HAP-1 (cell line): Measurements from ENCODE around the gene SEC14L1.
A peak's percentile ranks its signal among the peaks of the same experiment; 100 is the strongest.
"Not testable (repeated sequence)": the region's sequence is repeated elsewhere in the genome, so short reads cannot be mapped to it uniquely, and the experiment has no call there.

Source experiments
- DNase-seq, 2 experiments: peaks; one replicate each; pipeline ENCODE4 v3.0.0-alpha.2; 2016 to 2020; ENCODE audit warnings: low spot score in 2 of 2
- H3K27me3 ChIP-seq: fragments of 250-450 bp; sonication (Bioruptor Pico); 2 replicates; pipeline ENCODE4 v1.5.1; 2020; ENCODE audit warnings: low read depth, mild to moderate bottlenecking, moderate library complexity
- H3K36me3 ChIP-seq: fragments of 250-450 bp; sonication (Bioruptor Pico); replicated peaks from 2 replicates; pipeline ENCODE4 v1.5.1; 2020; ENCODE audit warnings: mild to moderate bottlenecking
- H3K4me1 ChIP-seq: fragments of 250-450 bp; sonication (Bioruptor Pico); 2 replicates; pipeline ENCODE4 v1.5.1; 2020; ENCODE audit warnings: mild to moderate bottlenecking
- H3K4me3 ChIP-seq: fragments of 250-450 bp; sonication (Bioruptor Pico); 2 replicates; pipeline ENCODE4 v1.5.1; 2020; ENCODE audit warnings: mild to moderate bottlenecking, moderate library complexity
- H3K9me3 ChIP-seq: fragments of 250-450 bp; sonication (Bioruptor Pico); 2 replicates; pipeline ENCODE4 v1.5.1; 2020; ENCODE audit warnings: mild to moderate bottlenecking, moderate library complexity
- in situ Hi-C: fragments of 300-500 bp; cut with MboI; formaldehyde crosslinking; loops from 3 replicates; pipeline ENCODE4 v1.14.3; 2020; ENCODE audit warnings: low sequenced_read_pairs, inconsistent platforms, mixed read lengths

The SEC14L1 gene

GRCh38 chr17:77151186-77151585, 10.4 kb downstream of the SEC14L1 start:
- Histone ChIP-seq H3K27me3 (no peaks in the 10 kb centered on the region), H3K9me3 (no peaks in the 10 kb centered on the region), H3K4me3 (no peak overlapping the region), H3K4me1 (peaks cover 32% of the 10 kb centered on the region), H3K36me3 (peaks cover 5% of the 10 kb centered on the region)
- in situ Hi-C loops, result no loop called here
- DNase-seq, result no peak

- H3K27me3 ChIP-seq, H3K4me3 ChIP-seq, H3K36me3 ChIP-seq, in situ Hi-C loops, H3K9me3 ChIP-seq, DNase-seq: not testable (repeated sequence)
- H3K4me1 ChIP-seq, result peaks cover 36% of the 10 kb centered on the region
Observed at GRCh38 chr17:77152056-77152455, 11.3 kb downstream of the SEC14L1 start.

GRCh38 chr17:77153472-77153871, 12.7 kb downstream of the SEC14L1 start:
- Histone ChIP-seq H3K9me3 (no peaks in the 10 kb centered on the region), H3K4me3 (no peak overlapping the region), H3K4me1 (peaks cover 38% of the 10 kb centered on the region), H3K27me3 (no peaks in the 10 kb centered on the region), H3K36me3 (no peaks in the 10 kb centered on the region; the same call in 1 of the 2 replicates)
- no peak for DNase-seq
- in situ Hi-C loops, result no loop called here

GRCh38 chr17:77153999-77154586, 13.3 kb downstream of the SEC14L1 start:
- in situ Hi-C loops, result no loop called here
- no peak for DNase-seq
- H3K9me3 ChIP-seq, result no peaks in the 10 kb centered on the region
- H3K4me3 ChIP-seq, result no peak overlapping the region
- H3K4me1 ChIP-seq, result peaks cover 38% of the 10 kb centered on the region
- H3K27me3 ChIP-seq, result no peaks in the 10 kb centered on the region
- H3K36me3 ChIP-seq, result no peaks in the 10 kb centered on the region; the same call in 1 of the 2 replicates

GRCh38 chr17:77155125-77155524, 14.4 kb downstream of the SEC14L1 start:
- no peaks in the 10 kb centered on the region for H3K36me3 ChIP-seq
- H3K27me3 ChIP-seq, result no peaks in the 10 kb centered on the region
- H3K4me3 ChIP-seq, result no peak overlapping the region
- no peak for DNase-seq
- H3K4me1 ChIP-seq, result peaks cover 46% of the 10 kb centered on the region
- no peaks in the 10 kb centered on the region for H3K9me3 ChIP-seq
- in situ Hi-C loops, result no loop called here

- H3K27me3 ChIP-seq, DNase-seq, H3K36me3 ChIP-seq, H3K9me3 ChIP-seq, H3K4me3 ChIP-seq, in situ Hi-C loops: not testable (repeated sequence)
- peaks cover 40% of the 10 kb centered on the region for H3K4me1 ChIP-seq
Observed at GRCh38 chr17:77157766-77158165, 17.0 kb downstream of the SEC14L1 start.

- Histone ChIP-seq H3K27me3 (no peaks in the 10 kb centered on the region), H3K4me3 (no peak overlapping the region), H3K36me3 (no peaks in the 10 kb centered on the region), H3K9me3 (no peaks in the 10 kb centered on the region), H3K4me1 (peaks cover 46% of the 10 kb centered on the region)
- DNase-seq, result peak in 1 of 2 experiments; percentile 74
- in situ Hi-C loops, result no loop called here
Observed at GRCh38 chr17:77160091-77160874, 19.5 kb downstream of the SEC14L1 start.

GRCh38 chr17:77160875-77161530, 20.2 kb downstream of the SEC14L1 start:
- H3K4me1 ChIP-seq, result peaks cover 47% of the 10 kb centered on the region

GRCh38 chr17:77161953-77162352, 21.2 kb downstream of the SEC14L1 start:
- in situ Hi-C loops, result no loop called here
- Histone ChIP-seq H3K4me3 (no peak overlapping the region), H3K27me3 (no peaks in the 10 kb centered on the region), H3K9me3 (no peaks in the 10 kb centered on the region), H3K4me1 (peaks cover 44% of the 10 kb centered on the region), H3K36me3 (no peaks in the 10 kb centered on the region)
- DNase-seq, result no peak

More at GRCh38 chr17:77160875-77161530, 20.2 kb downstream of the SEC14L1 start:
- in situ Hi-C loops, result no loop called here
- Histone ChIP-seq H3K4me3 (no peak overlapping the region), H3K27me3 (no peaks in the 10 kb centered on the region), H3K36me3 (no peaks in the 10 kb centered on the region), H3K9me3 (no peaks in the 10 kb centered on the region)
- peak in 1 of 2 experiments; percentile 32 for DNase-seq

GRCh38 chr17:77163001-77163400, 22.2 kb downstream of the SEC14L1 start:
- in situ Hi-C loops, result no loop called here
- Histone ChIP-seq H3K4me1 (peaks cover 41% of the 10 kb centered on the region), H3K27me3 (no peaks in the 10 kb centered on the region), H3K4me3 (no peak overlapping the region), H3K36me3 (no peaks in the 10 kb centered on the region), H3K9me3 (peaks cover 9% of the 10 kb centered on the region)
- DNase-seq, result no peak

- Histone ChIP-seq H3K4me3 (no peak overlapping the region), H3K36me3 (no peaks in the 10 kb centered on the region), H3K4me1 (peaks cover 41% of the 10 kb centered on the region), H3K27me3 (no peaks in the 10 kb centered on the region), H3K9me3 (peaks cover 11% of the 10 kb centered on the region)
- in situ Hi-C loops, result no loop called here
- no peak for DNase-seq
Observed at GRCh38 chr17:77163511-77164280, 22.9 kb downstream of the SEC14L1 start.

GRCh38 chr17:77164483-77165091, 23.8 kb downstream of the SEC14L1 start:
- in situ Hi-C loops, result no loop called here
- H3K36me3 ChIP-seq, result no peaks in the 10 kb centered on the region

GRCh38 chr17:77165577-77165976, 24.8 kb downstream of the SEC14L1 start:
- no peaks in the 10 kb centered on the region for H3K27me3 ChIP-seq
- peaks cover 28% of the 10 kb centered on the region for H3K4me1 ChIP-seq
- H3K9me3 ChIP-seq, result peaks cover 11% of the 10 kb centered on the region
- in situ Hi-C loops, result no loop called here
- no peak overlapping the region for H3K4me3 ChIP-seq
- no peak for DNase-seq
- no peaks in the 10 kb centered on the region for H3K36me3 ChIP-seq

More at GRCh38 chr17:77164483-77165091, 23.8 kb downstream of the SEC14L1 start:
- Histone ChIP-seq H3K9me3 (peaks cover 11% of the 10 kb centered on the region), H3K27me3 (no peaks in the 10 kb centered on the region), H3K4me3 (no peak overlapping the region), H3K4me1 (peaks cover 38% of the 10 kb centered on the region)
- peak; percentile 64 to 84 for DNase-seq
